Fibroblast of the aortic adventitia (primary cell): ENCODE results near the gene OXTR. TPM values are rescaled to one million over a fixed set of nuclear protein-coding genes. Genes with fewer than 3 reads are reported as not detected.

Experiments used
- DNase-seq: peaks from one replicate; pipeline ENCODE4 v3.0.0-alpha.2; 2010; ENCODE audit warnings: low read depth
- H3K4me3 ChIP-seq: 2 replicates; pipeline ENCODE4 v1.5.1; 2011; ENCODE audit warnings: low read depth, mild to moderate bottlenecking, control low read depth, low read length, moderate library complexity
- total RNA-seq: library from RNA; depleted of rRNA; stranded (reverse); fragments of >200 nt; gene quantifications from 2 replicates; pipeline ENCODE4 v1.2.3, GENCODE V29; 2012; ENCODE audit warnings: low replicate concordance
- TF ChIP-seq, protein P1 (sequence below): IDR thresholded peaks from 2 replicates; pipeline ENCODE4 v1.5.1; 2011; ENCODE audit warnings: mild to moderate bottlenecking, low read length, control low read depth, inconsistent platforms; ENCODE audit not compliant: insufficient read depth

Gene OXTR
- total RNA-seq, 1 donor, result 6.1 TPM

DNA sequence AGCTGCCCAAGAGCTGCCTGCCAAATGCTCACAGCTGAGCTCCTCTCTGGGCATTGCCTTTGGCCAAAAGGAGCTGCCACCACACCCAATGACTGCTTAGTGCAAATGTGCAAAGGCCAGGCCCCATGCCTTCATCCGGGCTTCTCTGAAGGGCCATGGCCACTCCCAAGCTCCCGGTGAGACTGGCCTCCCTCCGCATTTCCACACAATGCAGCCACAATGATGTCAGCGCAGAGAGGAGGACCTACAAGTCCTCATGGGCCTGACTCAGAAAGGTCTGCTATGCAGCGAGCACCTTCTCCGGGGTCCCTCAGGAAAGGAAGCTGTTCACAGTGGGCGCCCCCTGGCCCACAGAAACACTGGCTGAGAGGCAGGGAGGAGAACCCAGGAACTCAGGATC is 12.7 kb downstream of the OXTR start:
- no peak overlapping the region for H3K4me3 ChIP-seq
- TF ChIP-seq, protein P1, sequence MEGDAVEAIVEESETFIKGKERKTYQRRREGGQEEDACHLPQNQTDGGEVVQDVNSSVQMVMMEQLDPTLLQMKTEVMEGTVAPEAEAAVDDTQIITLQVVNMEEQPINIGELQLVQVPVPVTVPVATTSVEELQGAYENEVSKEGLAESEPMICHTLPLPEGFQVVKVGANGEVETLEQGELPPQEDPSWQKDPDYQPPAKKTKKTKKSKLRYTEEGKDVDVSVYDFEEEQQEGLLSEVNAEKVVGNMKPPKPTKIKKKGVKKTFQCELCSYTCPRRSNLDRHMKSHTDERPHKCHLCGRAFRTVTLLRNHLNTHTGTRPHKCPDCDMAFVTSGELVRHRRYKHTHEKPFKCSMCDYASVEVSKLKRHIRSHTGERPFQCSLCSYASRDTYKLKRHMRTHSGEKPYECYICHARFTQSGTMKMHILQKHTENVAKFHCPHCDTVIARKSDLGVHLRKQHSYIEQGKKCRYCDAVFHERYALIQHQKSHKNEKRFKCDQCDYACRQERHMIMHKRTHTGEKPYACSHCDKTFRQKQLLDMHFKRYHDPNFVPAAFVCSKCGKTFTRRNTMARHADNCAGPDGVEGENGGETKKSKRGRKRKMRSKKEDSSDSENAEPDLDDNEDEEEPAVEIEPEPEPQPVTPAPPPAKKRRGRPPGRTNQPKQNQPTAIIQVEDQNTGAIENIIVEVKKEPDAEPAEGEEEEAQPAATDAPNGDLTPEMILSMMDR, result no peak
- no peak for DNase-seq

DNA sequence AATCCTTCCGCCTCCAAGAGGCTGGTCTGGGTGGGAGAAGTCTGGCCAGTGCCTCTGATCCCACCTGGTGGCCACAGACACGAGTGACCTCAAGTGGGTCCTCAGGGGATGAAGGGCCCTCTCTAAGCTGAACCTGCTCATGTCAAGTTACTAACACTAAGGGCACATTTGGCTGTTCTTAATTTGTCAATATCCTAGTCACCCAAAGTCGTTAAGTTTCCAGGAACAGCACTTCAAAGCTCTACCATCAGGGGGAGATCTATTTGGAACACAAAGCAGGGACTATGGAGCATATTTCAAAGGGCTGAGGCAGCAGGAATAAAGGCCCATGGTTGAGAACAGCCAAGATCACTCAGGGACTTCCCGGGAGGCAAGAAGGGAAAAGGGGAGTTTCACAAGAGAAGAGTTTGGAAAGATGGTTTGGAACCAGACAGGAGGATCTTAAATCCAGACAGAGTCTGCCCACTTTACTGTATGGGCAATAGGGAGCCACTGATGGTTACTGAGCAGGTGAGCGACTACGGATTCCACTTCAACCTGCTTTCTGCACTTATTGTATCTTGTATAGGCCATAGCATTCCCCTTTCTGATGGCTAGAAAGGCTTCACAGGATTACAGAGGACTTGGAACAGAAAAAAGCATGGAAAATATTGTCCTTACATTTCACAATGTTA is 13.7 kb downstream of the OXTR start:
- TF ChIP-seq, protein P1, result peak; percentile 21
- no peak for DNase-seq
- no peak overlapping the region for H3K4me3 ChIP-seq

DNA sequence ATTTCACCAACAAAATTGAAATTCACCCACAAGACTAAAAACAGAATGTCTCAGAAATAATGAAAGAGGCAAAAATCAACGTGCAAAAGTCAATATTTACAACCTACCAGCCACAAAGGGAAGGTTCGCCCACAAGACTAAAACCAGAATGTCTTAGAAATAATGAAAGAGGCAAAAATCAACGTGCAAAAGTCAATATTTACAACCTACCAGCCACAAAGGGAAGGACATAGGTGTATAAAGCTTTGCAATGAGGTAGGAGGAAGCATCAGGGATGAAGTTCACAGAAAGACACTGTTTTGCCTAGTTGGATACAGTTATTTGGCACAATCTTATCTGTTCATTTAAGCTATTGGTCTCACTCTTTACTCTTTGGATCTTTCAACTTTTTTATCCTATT is 14.3 kb downstream of the OXTR start:
- TF ChIP-seq, protein P1, result no peak
- DNase-seq, result no peak
- H3K4me3 ChIP-seq, result no peak overlapping the region

DNA sequence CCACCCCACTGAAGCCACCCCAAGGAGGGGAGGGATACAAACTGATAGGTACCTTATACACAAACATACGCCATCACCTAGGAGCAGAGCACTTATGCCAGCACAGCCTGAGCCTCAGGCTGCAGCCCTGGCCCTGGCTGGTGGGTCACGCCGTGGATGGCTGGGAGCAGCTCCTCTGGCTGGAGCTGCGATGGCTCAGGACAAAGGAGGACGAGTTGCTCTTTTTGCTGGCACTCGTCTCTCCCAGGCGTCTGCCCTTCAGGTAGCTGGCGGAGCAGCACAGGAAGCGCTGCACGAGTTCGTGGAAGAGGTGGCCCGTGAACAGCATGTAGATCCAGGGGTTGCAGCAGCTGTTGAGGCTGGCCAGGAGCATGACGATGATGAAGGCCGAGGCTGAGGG is 16.6 kb downstream of the OXTR start:
- TF ChIP-seq, protein P1, result no peak
- no peak for DNase-seq
- no peak overlapping the region for H3K4me3 ChIP-seq

DNA sequence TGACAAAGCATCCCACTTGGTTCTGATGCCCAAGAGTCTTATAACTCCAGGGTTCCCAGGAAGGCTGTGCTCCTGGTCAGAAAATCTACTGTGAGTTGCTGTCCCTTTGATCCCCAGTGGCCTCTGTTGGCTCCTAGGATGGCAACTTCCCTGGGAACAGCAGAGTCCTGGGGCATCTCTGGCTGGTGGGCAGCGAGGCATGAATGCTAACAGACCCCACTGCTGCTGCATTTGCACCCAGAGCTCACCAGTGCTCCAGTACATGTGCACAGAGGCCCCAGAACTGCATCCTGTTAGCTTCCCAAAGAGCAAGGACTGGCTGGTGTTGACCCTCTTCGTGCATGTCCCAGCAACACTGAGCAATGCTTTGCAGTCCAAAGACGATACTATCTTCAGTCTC is 20.1 kb downstream of the OXTR start:
- TF ChIP-seq, protein P1, result no peak
- DNase-seq, result no peak
- no peak overlapping the region for H3K4me3 ChIP-seq

DNA sequence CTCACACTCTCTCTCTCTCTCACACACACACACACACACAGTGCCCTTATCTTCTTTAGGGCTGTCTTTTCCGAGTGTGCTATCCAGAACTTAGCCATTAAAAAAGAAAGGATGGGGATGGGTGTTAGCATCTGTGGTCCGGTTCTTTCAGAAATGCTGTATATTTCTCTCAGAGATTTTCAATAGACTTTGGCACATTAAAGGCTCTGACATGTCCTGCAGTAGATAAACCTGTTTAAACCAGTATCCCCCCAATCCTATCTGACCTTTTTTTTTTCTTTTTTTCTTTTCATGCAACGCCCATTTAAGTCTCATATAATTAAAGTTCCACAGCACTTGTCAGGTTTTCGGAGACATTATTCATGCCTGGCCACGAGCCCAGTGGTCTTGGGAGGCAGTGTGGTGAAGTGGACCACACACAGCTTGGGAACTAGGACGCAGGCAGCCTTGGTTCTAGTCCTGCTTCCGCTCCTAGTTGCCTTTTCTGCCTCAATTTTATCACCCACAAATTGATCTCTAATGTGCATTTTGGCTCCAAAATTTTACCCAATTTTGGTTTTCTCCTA is 22.6 kb downstream of the OXTR start:
- H3K4me3 ChIP-seq, result no peak overlapping the region
- TF ChIP-seq, protein P1, result no peak
- no peak for DNase-seq
